Cardiac fibroblast (primary cell): Measurements from ENCODE around the gene KCNH1.

Source experiments
- DNase-seq, 2 donors: peaks; one replicate each; pipeline versions ENCODE4 v3.0.0 to v3.0.0-alpha.2; 2010; ENCODE audit warnings: low read depth in 2 of 2
- H3K4me3 ChIP-seq, 2 donors: replicated peaks in 1 of 2; 1 replicate in 1 of 2; 2 replicates in 1 of 2; pipeline ENCODE4 v1.5.1; 2011; ENCODE audit warnings: low read depth in 2 of 2, low read length in 2 of 2, mild to moderate bottlenecking in 2 of 2, moderate library complexity in 1 of 2
- TF ChIP-seq, protein P1 (sequence below): IDR thresholded peaks from one replicate; pipeline ENCODE4 v1.5.1; 2011; ENCODE audit warnings: low read depth, mild to moderate bottlenecking, low read length, inconsistent platforms

KCNH1 gene

DNA sequence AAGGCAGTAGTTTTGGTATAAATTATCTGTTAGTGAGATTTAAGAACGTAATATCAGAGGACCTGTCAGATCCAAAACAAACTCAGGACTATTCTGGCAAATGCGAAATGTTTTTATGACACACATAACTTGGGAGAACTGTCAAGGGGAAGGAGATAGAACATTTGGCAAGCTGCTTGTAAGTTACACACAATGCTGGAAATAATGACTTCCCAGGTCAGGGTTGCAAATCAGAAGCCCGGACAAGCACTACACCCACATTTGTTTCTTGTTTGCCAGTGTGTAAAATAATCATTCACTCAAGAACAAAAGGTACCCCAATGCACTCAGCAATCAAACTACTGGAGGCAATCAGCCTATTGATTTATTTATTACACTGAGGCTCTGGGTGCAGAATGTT is 354.7 kb downstream of the KCNH1 start:
- no peak overlapping the region for H3K4me3 ChIP-seq
- DNase-seq: no peak
- TF ChIP-seq, protein P1, sequence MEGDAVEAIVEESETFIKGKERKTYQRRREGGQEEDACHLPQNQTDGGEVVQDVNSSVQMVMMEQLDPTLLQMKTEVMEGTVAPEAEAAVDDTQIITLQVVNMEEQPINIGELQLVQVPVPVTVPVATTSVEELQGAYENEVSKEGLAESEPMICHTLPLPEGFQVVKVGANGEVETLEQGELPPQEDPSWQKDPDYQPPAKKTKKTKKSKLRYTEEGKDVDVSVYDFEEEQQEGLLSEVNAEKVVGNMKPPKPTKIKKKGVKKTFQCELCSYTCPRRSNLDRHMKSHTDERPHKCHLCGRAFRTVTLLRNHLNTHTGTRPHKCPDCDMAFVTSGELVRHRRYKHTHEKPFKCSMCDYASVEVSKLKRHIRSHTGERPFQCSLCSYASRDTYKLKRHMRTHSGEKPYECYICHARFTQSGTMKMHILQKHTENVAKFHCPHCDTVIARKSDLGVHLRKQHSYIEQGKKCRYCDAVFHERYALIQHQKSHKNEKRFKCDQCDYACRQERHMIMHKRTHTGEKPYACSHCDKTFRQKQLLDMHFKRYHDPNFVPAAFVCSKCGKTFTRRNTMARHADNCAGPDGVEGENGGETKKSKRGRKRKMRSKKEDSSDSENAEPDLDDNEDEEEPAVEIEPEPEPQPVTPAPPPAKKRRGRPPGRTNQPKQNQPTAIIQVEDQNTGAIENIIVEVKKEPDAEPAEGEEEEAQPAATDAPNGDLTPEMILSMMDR: no peak

DNA sequence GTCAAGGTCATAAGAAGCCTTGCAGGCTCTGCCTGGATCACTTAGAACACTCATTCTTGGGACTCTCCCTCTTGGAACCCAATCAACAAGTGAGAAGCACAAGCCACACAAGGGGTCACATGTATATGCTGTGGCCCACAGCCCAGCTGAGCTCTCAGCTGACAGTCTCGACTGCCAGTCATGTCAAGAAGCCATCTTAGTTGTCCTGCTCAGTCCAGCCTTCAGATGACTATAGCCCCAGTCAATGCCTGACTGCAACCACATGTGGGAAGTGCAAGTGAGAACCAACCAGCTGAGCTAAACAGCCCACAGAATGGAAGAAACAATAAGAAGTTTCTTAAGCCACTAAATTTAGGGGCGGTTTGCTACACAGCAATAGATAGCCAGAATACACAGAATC is 356.0 kb downstream of the KCNH1 start:
- TF ChIP-seq, protein P1: no peak

GRCh38 chr1:210776712-210777111 is 357.2 kb downstream of the KCNH1 start:
- H3K4me3 ChIP-seq: no peak overlapping the region
- TF ChIP-seq, protein P1: no peak
- no peak for DNase-seq

More for the DNA sequence above, 356.0 kb downstream of the KCNH1 start:
- H3K4me3 ChIP-seq: no peak overlapping the region
- no peak for DNase-seq

DNA sequence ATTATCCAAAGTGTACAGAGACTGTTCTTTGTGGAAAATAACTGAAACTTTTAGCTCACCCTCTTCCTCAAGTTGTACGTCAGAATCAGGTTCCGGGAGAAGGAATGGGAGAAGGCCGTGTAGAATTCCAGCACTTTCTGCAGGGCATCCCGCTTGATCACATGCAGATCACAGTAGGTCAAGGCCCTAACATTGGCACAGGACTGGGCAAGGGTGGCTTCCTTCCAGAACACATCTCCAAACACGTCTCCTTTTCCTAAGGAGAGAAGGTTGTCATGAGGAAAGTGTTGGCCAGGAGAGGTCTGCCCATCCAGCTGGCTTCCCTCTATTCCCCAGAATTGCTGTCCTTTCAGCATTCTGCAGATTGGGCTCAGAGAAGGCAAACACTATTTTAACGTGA is 358.7 kb downstream of the KCNH1 start:
- TF ChIP-seq, protein P1: no peak
- no peak overlapping the region for H3K4me3 ChIP-seq
- no peak for DNase-seq

GRCh38 chr1:210773450-210773849 is 360.5 kb downstream of the KCNH1 start:
- no peak for DNase-seq
- H3K4me3 ChIP-seq: no peak overlapping the region
- TF ChIP-seq, protein P1: no peak

DNA sequence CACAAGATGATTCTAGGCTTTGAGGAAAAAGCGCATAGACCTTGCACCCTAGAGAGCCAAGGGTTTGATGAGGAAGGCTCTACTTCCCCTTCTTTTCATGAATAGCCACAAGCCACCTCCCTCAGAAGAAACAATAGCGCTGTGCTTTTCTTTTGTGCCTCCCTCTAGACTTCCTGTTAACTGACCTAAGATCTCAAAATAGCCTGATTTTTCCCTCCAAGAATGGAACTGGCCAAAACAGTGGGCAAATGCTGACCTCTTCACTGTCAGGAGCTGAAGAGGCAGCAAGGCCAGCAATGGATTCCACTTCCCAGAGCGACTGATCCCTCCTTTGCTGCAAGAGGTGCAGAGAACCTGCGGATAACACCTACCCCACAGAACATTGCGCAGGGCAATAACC is 362.8 kb downstream of the KCNH1 start:
- H3K4me3 ChIP-seq: no peak overlapping the region
- no peak for DNase-seq
- TF ChIP-seq, protein P1: no peak

DNA sequence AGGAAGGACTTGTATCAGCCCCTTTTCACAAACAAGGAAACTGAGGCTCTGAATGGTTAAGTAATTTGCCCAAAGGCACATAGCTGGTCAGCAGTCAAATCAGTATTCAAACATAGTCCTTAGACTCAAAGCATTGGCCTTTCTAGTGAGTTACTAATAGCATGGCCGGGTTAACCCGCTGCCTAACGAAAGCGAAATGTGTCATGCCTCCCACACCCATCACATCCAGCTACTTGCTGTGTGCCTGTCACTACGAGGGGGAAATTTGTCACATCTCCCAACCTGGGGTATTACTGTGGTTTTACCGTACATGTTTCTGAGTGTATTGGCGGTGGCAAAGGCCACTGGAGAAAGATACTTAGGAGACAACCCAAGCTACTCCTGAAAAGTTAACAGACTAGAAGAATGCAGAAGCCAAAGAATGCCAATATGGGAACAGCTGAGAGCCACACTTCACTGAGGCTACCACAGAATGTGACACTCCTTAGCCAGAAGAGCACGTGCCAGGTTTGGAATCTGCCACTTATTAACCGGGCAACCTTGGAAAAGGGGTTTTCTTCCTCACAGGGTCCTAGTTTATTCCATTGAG is 363.5 kb downstream of the KCNH1 start:
- H3K4me3 ChIP-seq: no peak overlapping the region
- TF ChIP-seq, protein P1: no peak
- no peak for DNase-seq
